Caco-2 (cell line): ENCODE results near the gene OGFOD1. TPM values are rescaled to one million over a fixed set of nuclear protein-coding genes. Genes with fewer than 3 reads are reported as not detected.

Experiments
- BruUV-seq: library from RNA; stranded (reverse); fragments of 400-500 nt; replicated peaks from 2 replicates; lab custom pipeline; 2021; lab: Mats Ljungman, UMichigan
- CTCF ChIA-PET: fragments of 300-600 bp; sonication (Branson Sonifier 250); formaldehyde crosslinking; loops from one replicate; lab custom pipeline; 2022; ENCODE audit warnings: antibody characterized with exemption; lab: Charles Lee
- POLR2A ChIA-PET: fragments of 300-600 bp; sonication (Branson Sonifier 250); formaldehyde crosslinking; loops from one replicate; lab custom pipeline; 2022; ENCODE audit warnings: antibody characterized with exemption; lab: Charles Lee
- DNase-seq, 2 experiments: peaks; one replicate each; pipeline versions ENCODE4 v3.0.0 to v3.0.0-alpha.2; 2020 to 2022
- H3K27me3 ChIP-seq: replicated peaks from 2 replicates; pipeline ENCODE4 v1.6.0; 2011; ENCODE audit warnings: low read length; ENCODE audit not compliant: control insufficient read depth, insufficient read depth
- H3K36me3 ChIP-seq: 2 replicates; pipeline ENCODE4 v1.5.1; 2011; ENCODE audit warnings: low read length; ENCODE audit not compliant: control insufficient read depth, insufficient read depth
- H3K4me1 ChIP-seq: fragments of 250-450 bp; sonication (Bioruptor Pico); 2 replicates; pipeline ENCODE4 v1.5.1; 2020; ENCODE audit warnings: mild to moderate bottlenecking
- H3K4me3 ChIP-seq: 2 replicates; pipeline ENCODE4 v1.5.1; 2011; ENCODE audit warnings: low read depth, mild to moderate bottlenecking, control low read depth, low read length
- H3K9me3 ChIP-seq: fragments of 250-450 bp; sonication (Bioruptor Pico); 2 replicates; pipeline ENCODE4 v1.5.1; 2020; ENCODE audit warnings: mild to moderate bottlenecking, moderate library complexity
- H3K27ac Mint-ChIP-seq: one replicate; pipeline ENCODE4 v1.8.0; 2022; ENCODE audit warnings: mixed read lengths; ENCODE audit not compliant: unreplicated experiment
- H3K27me3 Mint-ChIP-seq: one replicate; pipeline ENCODE4 v1.8.0; 2022; ENCODE audit warnings: mixed read lengths; ENCODE audit not compliant: insufficient read depth, unreplicated experiment
- H3K36me3 Mint-ChIP-seq: one replicate; pipeline ENCODE4 v1.8.0; 2022; ENCODE audit warnings: mild to moderate bottlenecking, mixed read lengths; ENCODE audit not compliant: insufficient read depth, unreplicated experiment
- H3K4me1 Mint-ChIP-seq: one replicate; pipeline ENCODE4 v1.8.0; 2022; ENCODE audit warnings: low read depth, mixed read lengths; ENCODE audit not compliant: unreplicated experiment
- H3K4me3 Mint-ChIP-seq: one replicate; pipeline ENCODE4 v1.8.0; 2022; ENCODE audit warnings: mild to moderate bottlenecking, moderate library complexity, mixed read lengths; ENCODE audit not compliant: unreplicated experiment
- H3K9me3 Mint-ChIP-seq: one replicate; pipeline ENCODE4 v1.8.0; 2022; ENCODE audit warnings: mixed read lengths; ENCODE audit not compliant: unreplicated experiment
- intact Hi-C: fragments of 100-400 bp; cut with micrococcal nuclease; formaldehyde crosslinking; loops from one replicate; pipeline ENCODE4 v1.10.0; 2022; ENCODE audit not compliant: unreplicated experiment
- total RNA-seq: library from RNA; stranded (reverse); gene quantifications from 2 replicates; pipeline ENCODE4 v1.2.3, GENCODE V29; 2022
- TF ChIP-seq, protein P1 (sequence below), 2 experiments: fragments of 200-600 bp in 1 of 2; IDR thresholded peaks; 1 replicate in 1 of 2; 2 replicates in 1 of 2; pipeline versions ENCODE4 v1.5.1 to v1.8.0; 2011 to 2022; ENCODE audit warnings: antibody characterized with exemption in 1 of 2, control low read depth in 1 of 2, inconsistent platforms in 1 of 2, low read depth in 1 of 2, low read length in 1 of 2, mild to moderate bottlenecking in 1 of 2, moderate library complexity in 1 of 2; ENCODE audit not compliant: insufficient read depth in 1 of 2, severe bottlenecking in 1 of 2, unreplicated experiment in 1 of 2

Gene OGFOD1
- total RNA-seq, 1 experiment from 2014 or later: 79.0 TPM

DNA sequence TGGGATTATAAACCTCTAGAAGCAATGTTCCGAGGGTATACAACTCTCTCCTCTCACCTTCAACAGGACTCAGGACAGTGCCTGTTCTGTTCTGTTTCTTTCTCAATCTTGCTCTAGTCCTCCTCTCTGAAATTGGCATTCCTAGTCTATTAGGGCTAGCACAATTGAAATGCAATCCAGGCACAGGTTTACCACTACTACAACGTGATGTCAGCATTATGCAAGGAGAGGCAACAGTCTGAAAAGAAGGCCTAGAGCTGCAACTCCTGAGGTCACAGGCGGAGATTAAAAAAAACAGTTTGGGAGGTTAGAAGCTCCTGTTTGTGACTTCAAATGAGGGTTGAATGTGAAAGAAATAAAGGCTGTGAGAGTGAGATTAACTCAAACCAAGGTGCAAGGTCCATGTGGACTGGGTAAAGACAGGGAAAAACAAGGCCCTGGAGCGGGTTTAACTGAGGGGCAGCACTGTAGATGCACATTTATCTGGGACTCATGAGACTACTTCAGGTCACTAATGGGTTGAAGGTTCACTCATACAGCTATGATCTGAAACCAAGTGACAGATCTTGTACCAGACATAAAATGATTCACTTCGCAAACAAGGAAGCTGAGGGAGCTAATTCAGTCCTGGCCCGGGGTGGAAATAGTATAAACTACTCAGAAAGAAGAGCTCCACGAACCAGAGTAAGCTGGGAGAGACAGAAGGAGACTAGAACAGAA lies 42.8 kb upstream of the OGFOD1 start:
- DNase-seq: no peak
- ChIA-PET POLR2A (interaction anchor here (0.5 kb wide), 1 partner anchor 27 kb away, joined by 4 read pairs; no protein-coding TSS in a partner anchor), CTCF (no interaction called here)
- 0 out of 2 replicates have a peak, but pooled peaks cover 3% of the 10 kb centered on the region for H3K36me3 ChIP-seq
- H3K4me1 ChIP-seq: no peaks in the 10 kb centered on the region
- Mint-ChIP-seq H3K9me3 (no peaks in the 10 kb centered on the region), H3K4me1 (peaks cover 7% of the 10 kb centered on the region), H3K36me3 (peaks cover 50% of the 10 kb centered on the region), H3K27me3 (no peaks in the 10 kb centered on the region), H3K27ac (no peak overlapping the region), H3K4me3 (no peak overlapping the region)
- no peaks in the 10 kb centered on the region for H3K9me3 ChIP-seq
- BruUV-seq: no TSS peak
- H3K4me3 ChIP-seq: no peak overlapping the region
- intact Hi-C loops: no loop called here
- no peaks in the 10 kb centered on the region for H3K27me3 ChIP-seq
- TF ChIP-seq, protein P1, sequence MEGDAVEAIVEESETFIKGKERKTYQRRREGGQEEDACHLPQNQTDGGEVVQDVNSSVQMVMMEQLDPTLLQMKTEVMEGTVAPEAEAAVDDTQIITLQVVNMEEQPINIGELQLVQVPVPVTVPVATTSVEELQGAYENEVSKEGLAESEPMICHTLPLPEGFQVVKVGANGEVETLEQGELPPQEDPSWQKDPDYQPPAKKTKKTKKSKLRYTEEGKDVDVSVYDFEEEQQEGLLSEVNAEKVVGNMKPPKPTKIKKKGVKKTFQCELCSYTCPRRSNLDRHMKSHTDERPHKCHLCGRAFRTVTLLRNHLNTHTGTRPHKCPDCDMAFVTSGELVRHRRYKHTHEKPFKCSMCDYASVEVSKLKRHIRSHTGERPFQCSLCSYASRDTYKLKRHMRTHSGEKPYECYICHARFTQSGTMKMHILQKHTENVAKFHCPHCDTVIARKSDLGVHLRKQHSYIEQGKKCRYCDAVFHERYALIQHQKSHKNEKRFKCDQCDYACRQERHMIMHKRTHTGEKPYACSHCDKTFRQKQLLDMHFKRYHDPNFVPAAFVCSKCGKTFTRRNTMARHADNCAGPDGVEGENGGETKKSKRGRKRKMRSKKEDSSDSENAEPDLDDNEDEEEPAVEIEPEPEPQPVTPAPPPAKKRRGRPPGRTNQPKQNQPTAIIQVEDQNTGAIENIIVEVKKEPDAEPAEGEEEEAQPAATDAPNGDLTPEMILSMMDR (IDR thresholded peaks at IDR 0.05; ENCODE audit: insufficient read depth in 1 of 2, low read depth in 1 of 2, low read length in 1 of 2, severe bottlenecking in 1 of 2, unreplicated experiment in 1 of 2): no peak

DNA sequence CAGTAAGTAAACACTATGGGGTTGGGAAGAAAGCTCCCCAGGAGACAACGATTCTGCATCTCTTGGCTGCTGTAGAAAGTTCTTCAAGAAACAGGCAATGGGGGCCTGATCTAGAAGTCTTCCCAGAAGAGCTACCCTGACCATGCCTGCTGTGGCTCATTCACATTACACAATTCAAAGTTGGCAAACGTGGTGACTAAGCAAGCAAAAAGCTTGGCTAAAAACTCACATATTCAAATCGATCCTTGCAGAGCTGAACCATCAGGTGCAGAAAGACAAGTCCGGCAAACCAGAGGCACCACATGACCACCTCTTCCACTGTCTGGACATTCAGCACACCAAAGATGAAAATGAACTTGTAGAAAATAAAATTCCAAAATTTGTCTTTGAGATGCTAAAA lies 42.2 kb upstream of the OGFOD1 start:
- H3K4me1 Mint-ChIP-seq: peaks cover 7% of the 10 kb centered on the region
- ChIA-PET CTCF (interaction anchor here (0.9 kb wide), 1 partner anchor 42 kb away, joined by 5 read pairs; the partner anchor contains the start of genes NUDT21 and OGFOD1), POLR2A (interaction anchor here (0.5 kb wide), 1 partner anchor 26 kb away, joined by 4 read pairs; no protein-coding TSS in a partner anchor)
- TF ChIP-seq, protein P1 (IDR thresholded peaks at IDR 0.05; ENCODE audit: insufficient read depth in 1 of 2, low read depth in 1 of 2, low read length in 1 of 2, severe bottlenecking in 1 of 2, unreplicated experiment in 1 of 2): no peak
- H3K9me3 ChIP-seq: no peaks in the 10 kb centered on the region
- H3K9me3 Mint-ChIP-seq: no peaks in the 10 kb centered on the region
- peaks cover 49% of the 10 kb centered on the region for H3K36me3 Mint-ChIP-seq
- H3K27ac Mint-ChIP-seq: no peak overlapping the region
- intact Hi-C loops: no loop called here
- H3K36me3 ChIP-seq: 0 out of 2 replicates have a peak, but pooled peaks cover 3% of the 10 kb centered on the region
- H3K4me3 Mint-ChIP-seq: no peak overlapping the region
- no TSS peak for BruUV-seq
- H3K27me3 ChIP-seq: no peaks in the 10 kb centered on the region
- no peaks in the 10 kb centered on the region for H3K27me3 Mint-ChIP-seq
- H3K4me1 ChIP-seq: no peaks in the 10 kb centered on the region
- no peak overlapping the region for H3K4me3 ChIP-seq
- DNase-seq: no peak

DNA sequence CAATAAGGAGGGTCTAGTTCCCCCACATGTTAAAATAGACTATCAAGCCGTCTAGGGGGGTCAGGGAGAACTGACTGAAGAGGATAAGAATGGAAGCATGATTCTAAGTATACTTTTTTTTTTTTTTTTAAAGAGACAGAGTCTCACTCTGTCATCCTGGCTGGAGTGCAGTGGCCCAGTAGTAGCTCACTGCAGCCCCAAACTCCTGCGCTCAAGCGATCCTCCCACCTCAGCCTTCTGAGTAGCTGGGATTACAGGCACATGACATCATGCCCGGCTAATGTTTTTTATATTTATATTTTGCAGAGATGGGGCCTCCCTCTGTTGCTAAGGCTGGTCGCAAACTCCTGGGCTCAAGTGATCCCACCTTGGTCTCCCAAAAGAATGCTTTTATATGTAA lies 40.2 kb upstream of the OGFOD1 start:
- Mint-ChIP-seq H3K4me1 (peaks cover 7% of the 10 kb centered on the region), H3K27me3 (no peaks in the 10 kb centered on the region), H3K36me3 (peaks cover 33% of the 10 kb centered on the region), H3K27ac (no peak overlapping the region), H3K4me3 (no peak overlapping the region), H3K9me3 (no peaks in the 10 kb centered on the region)
- no peaks in the 10 kb centered on the region for H3K4me1 ChIP-seq
- 0 out of 2 replicates have a peak, but pooled peaks cover 3% of the 10 kb centered on the region for H3K36me3 ChIP-seq
- H3K4me3 ChIP-seq: no peak overlapping the region
- TF ChIP-seq, protein P1 (IDR thresholded peaks at IDR 0.05; ENCODE audit: insufficient read depth in 1 of 2, low read depth in 1 of 2, low read length in 1 of 2, severe bottlenecking in 1 of 2, unreplicated experiment in 1 of 2): no peak
- H3K27me3 ChIP-seq: no peaks in the 10 kb centered on the region
- H3K9me3 ChIP-seq: no peaks in the 10 kb centered on the region
- intact Hi-C loops: no loop called here
- ChIA-PET CTCF (no interaction called here), POLR2A (no interaction called here)
- no peak for DNase-seq
- no TSS peak for BruUV-seq
